Panc1 (cell line): ENCODE measurements around the gene STRAP.

Experiments used
- POLR2AphosphoS5 ChIP-seq: IDR thresholded peaks from 2 replicates; pipeline ENCODE4 v1.6.1; 2012; ENCODE audit warnings: mild to moderate bottlenecking, low read depth, low read length, moderate library complexity
- TF ChIP-seq, protein P1 (sequence below): fragments of 450-650 bp; IDR thresholded peaks from 2 replicates; pipeline ENCODE4 v1.5.1; 2017; ENCODE audit warnings: mild to moderate bottlenecking
- TF ChIP-seq, protein P2 (sequence below), 2 experiments: IDR thresholded peaks; 2 replicates each; pipeline ENCODE4 v1.6.1; 2011 to 2012; ENCODE audit warnings: low read depth in 2 of 2, control low read depth in 1 of 2, low read length in 1 of 2, mild to moderate bottlenecking in 1 of 2, moderate library complexity in 1 of 2; ENCODE audit not compliant: insufficient read depth in 1 of 2

DNA sequence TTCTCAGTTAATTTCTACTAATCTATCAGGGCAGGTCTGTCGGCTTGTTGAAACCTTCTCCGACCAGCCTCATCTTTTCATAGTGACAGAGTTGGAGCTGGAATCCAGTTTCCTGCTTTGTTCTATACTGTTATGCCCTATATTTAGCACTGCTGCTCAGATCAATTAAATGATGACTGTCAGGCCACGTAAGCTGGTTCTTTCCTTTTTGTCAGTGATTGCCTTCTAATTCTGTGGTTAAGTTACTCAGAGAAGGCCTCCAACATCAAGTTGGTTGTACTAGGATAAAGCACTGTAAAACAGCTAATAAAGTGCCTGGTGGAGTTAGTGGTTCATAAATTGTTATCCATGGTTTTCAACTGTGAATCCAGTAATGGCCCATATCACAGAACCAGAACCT lies 51.6 kb downstream of the STRAP start:
- TF ChIP-seq, protein P1, sequence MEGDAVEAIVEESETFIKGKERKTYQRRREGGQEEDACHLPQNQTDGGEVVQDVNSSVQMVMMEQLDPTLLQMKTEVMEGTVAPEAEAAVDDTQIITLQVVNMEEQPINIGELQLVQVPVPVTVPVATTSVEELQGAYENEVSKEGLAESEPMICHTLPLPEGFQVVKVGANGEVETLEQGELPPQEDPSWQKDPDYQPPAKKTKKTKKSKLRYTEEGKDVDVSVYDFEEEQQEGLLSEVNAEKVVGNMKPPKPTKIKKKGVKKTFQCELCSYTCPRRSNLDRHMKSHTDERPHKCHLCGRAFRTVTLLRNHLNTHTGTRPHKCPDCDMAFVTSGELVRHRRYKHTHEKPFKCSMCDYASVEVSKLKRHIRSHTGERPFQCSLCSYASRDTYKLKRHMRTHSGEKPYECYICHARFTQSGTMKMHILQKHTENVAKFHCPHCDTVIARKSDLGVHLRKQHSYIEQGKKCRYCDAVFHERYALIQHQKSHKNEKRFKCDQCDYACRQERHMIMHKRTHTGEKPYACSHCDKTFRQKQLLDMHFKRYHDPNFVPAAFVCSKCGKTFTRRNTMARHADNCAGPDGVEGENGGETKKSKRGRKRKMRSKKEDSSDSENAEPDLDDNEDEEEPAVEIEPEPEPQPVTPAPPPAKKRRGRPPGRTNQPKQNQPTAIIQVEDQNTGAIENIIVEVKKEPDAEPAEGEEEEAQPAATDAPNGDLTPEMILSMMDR = no peak
- TF ChIP-seq POLR2AphosphoS5 = no peak
- TF ChIP-seq, protein P2, sequence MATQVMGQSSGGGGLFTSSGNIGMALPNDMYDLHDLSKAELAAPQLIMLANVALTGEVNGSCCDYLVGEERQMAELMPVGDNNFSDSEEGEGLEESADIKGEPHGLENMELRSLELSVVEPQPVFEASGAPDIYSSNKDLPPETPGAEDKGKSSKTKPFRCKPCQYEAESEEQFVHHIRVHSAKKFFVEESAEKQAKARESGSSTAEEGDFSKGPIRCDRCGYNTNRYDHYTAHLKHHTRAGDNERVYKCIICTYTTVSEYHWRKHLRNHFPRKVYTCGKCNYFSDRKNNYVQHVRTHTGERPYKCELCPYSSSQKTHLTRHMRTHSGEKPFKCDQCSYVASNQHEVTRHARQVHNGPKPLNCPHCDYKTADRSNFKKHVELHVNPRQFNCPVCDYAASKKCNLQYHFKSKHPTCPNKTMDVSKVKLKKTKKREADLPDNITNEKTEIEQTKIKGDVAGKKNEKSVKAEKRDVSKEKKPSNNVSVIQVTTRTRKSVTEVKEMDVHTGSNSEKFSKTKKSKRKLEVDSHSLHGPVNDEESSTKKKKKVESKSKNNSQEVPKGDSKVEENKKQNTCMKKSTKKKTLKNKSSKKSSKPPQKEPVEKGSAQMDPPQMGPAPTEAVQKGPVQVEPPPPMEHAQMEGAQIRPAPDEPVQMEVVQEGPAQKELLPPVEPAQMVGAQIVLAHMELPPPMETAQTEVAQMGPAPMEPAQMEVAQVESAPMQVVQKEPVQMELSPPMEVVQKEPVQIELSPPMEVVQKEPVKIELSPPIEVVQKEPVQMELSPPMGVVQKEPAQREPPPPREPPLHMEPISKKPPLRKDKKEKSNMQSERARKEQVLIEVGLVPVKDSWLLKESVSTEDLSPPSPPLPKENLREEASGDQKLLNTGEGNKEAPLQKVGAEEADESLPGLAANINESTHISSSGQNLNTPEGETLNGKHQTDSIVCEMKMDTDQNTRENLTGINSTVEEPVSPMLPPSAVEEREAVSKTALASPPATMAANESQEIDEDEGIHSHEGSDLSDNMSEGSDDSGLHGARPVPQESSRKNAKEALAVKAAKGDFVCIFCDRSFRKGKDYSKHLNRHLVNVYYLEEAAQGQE (IDR thresholded peaks at IDR 0.05; ENCODE audit: insufficient read depth in 1 of 2, low read depth in 2 of 2, low read length in 1 of 2) = no peak
